HepG2 (cell line): ENCODE results near the gene WNT3. TPM values are rescaled to one million over a fixed set of nuclear protein-coding genes. Genes with fewer than 3 reads are reported as not detected.

Experiments
- ATAC-seq: fragments of 200-7000 bp; cut with Tn5 transposase; 3 replicates; pipeline ENCODE4 v1.9.1; 2020; ENCODE audit warnings: mild to moderate bottlenecking, moderate library complexity
- BruUV-seq: library from RNA; stranded (reverse); fragments of 400-500 nt; replicated peaks from 2 replicates; lab custom pipeline; 2021; lab: Mats Ljungman, UMichigan
- CTCF ChIA-PET: fragments of 300-600 bp; formaldehyde crosslinking; extraction: SDS; loops from one replicate; lab custom pipeline; 2021; ENCODE audit warnings: low total read pairs, inconsistent platforms, low intra/inter-chr PET ratio; lab: Yijun Ruan, JAX
- POLR2A ChIA-PET: fragments of 350-600 bp; sonication (Branson Sonifier 250); formaldehyde crosslinking; loops from one replicate; lab custom pipeline; 2020; ENCODE audit warnings: antibody characterized with exemption, inconsistent platforms; lab: Yijun Ruan, JAX
- DNase-seq: peaks from one replicate; pipeline ENCODE4 v3.0.0-alpha.2; 2015; ENCODE audit warnings: low spot score
- FAIRE-seq: peaks from 3 replicates; lab custom pipeline; 2011; peaks lifted over from hg19 to GRCh38; lab: Jason Lieb, UNC
- H2AFZ ChIP-seq: one replicate; pipeline ENCODE4 v1.6.1; 2011; ENCODE audit warnings: low read length, inconsistent platforms
- H3K27ac ChIP-seq: fragments of 300-600 bp; 3 replicates; pipeline ENCODE4 v1.8.0; 2011; ENCODE audit warnings: mixed run types, mild to moderate bottlenecking, mixed read lengths, low read length, inconsistent platforms; ENCODE audit not compliant: insufficient read depth; ENCODE audit errors: extremely low read length
- H3K27me3 ChIP-seq, 2 experiments: fragments of 200-600 bp in 1 of 2; 2 replicates in 1 of 2; 3 replicates in 1 of 2; pipeline versions ENCODE4 v1.6.0 to v1.8.0; 2011; ENCODE audit warnings: low read length in 2 of 2, mild to moderate bottlenecking in 2 of 2, moderate library complexity in 2 of 2, inconsistent platforms in 1 of 2; ENCODE audit not compliant: insufficient read depth in 2 of 2, control insufficient read depth in 1 of 2
- H3K36me3 ChIP-seq, 2 experiments: fragments of 200-600 bp in 1 of 2; replicated peaks in 1 of 2; 2 replicates in 1 of 2; 3 replicates in 1 of 2; pipeline versions ENCODE4 v1.5.1 to v1.8.0; 2011; ENCODE audit warnings: low read length in 2 of 2, inconsistent platforms in 1 of 2; ENCODE audit not compliant: insufficient read depth in 2 of 2, control insufficient read depth in 1 of 2
- H3K4me1 ChIP-seq: 2 replicates; pipeline ENCODE4 v1.5.1; 2012; ENCODE audit warnings: low read length, inconsistent platforms; ENCODE audit not compliant: insufficient read depth
- H3K4me2 ChIP-seq: 2 replicates; pipeline ENCODE4 v1.6.0; 2011; ENCODE audit warnings: low read depth, low read length, inconsistent platforms
- H3K4me3 ChIP-seq, 3 experiments: fragments of 200-600 bp in 1 of 3; sonication (generic), shearing (Covaris generic) in 1 of 3; replicated peaks in 1 of 3; 2 replicates each; pipeline ENCODE4 v1.5.1; 2011 to 2016; ENCODE audit warnings: low read length in 3 of 3, inconsistent platforms in 2 of 3, low read depth in 2 of 3, mild to moderate bottlenecking in 2 of 3, control low read depth in 1 of 3, mixed read lengths in 1 of 3; ENCODE audit not compliant: insufficient read depth in 1 of 3
- H3K79me2 ChIP-seq: one replicate; pipeline ENCODE4 v1.6.1; 2011; ENCODE audit warnings: low read length, inconsistent platforms; ENCODE audit not compliant: insufficient read depth
- H3K9ac ChIP-seq: 2 replicates; pipeline ENCODE4 v1.6.0; 2011; ENCODE audit warnings: mild to moderate bottlenecking, low read depth, low read length, inconsistent platforms; ENCODE audit not compliant: insufficient read depth
- H3K9me3 ChIP-seq: 2 replicates; pipeline ENCODE4 v1.5.1; 2012; ENCODE audit warnings: mild to moderate bottlenecking, low read length
- H4K20me1 ChIP-seq: 2 replicates; pipeline ENCODE4 v1.6.0; 2011; ENCODE audit warnings: inconsistent platforms, mild to moderate bottlenecking, low read length, moderate library complexity; ENCODE audit not compliant: insufficient read depth
- GFI1 ChIP-seq: sonication (generic); formaldehyde crosslinking; IDR thresholded peaks from 2 replicates; pipeline ENCODE4 v1.5.0; 2020; ENCODE audit warnings: missing genetic modification reagents, mild to moderate bottlenecking, borderline replicate concordance
- MAFF ChIP-seq: IDR thresholded peaks from 2 replicates; pipeline ENCODE4 v1.6.1; 2011; ENCODE audit warnings: low read depth, low read length, improper control_type of control experiment
- SAP130 ChIP-seq: IDR thresholded peaks from 2 replicates; pipeline ENCODE4 v1.6.1; 2016; ENCODE audit warnings: low read depth
- TARDBP ChIP-seq: sonication (generic); formaldehyde crosslinking; IDR thresholded peaks from 2 replicates; pipeline ENCODE4 v1.8.0; 2022; ENCODE audit warnings: mild to moderate bottlenecking, missing genetic modification reagents
- TCF7L2 ChIP-seq: IDR thresholded peaks from 2 replicates; pipeline ENCODE4 v1.6.1; 2011; ENCODE audit warnings: mild to moderate bottlenecking, low read depth, low read length, moderate library complexity
- ZNF367 ChIP-seq: sonication (generic); formaldehyde crosslinking; IDR thresholded peaks from 2 replicates; pipeline ENCODE4 v1.4.0; 2020; ENCODE audit warnings: missing genetic modification reagents, borderline replicate concordance
- ZNF572 ChIP-seq: sonication (generic); formaldehyde crosslinking; IDR thresholded peaks from 2 replicates; pipeline ENCODE4 v1.5.1; 2020; ENCODE audit warnings: mild to moderate bottlenecking, missing genetic modification reagents
- WGBS: methylation state at CpG from one replicate; pipeline ENCODE4 v1.1.6; 2017; ENCODE audit warnings: low lambda C conversion rate; 5-methylcytosine and 5-hydroxymethylcytosine counted together
- in situ Hi-C: cut with HindIII; loops from 2 replicates; pipeline ENCODE4 v1.10.0; 2017; ENCODE audit warnings: low pct_unique_long_range_greater_than_20kb; ENCODE audit not compliant: extremely low pct_ligation_motif_present
- intact Hi-C: fragments of 100-400 bp; cut with micrococcal nuclease; formaldehyde crosslinking; loops from one replicate; pipeline ENCODE4 v1.10.0; 2022; ENCODE audit not compliant: unreplicated experiment
- polyA plus RNA-seq, 8 experiments: library from polyadenylated mRNA; depleted of rRNA in 3 of 8; stranded (reverse) in 7 of 8; unstranded in 1 of 8; fragments of >200 nt; fragmentation: Illumina TruSeq in 4 of 8; extraction: Trizol in 4 of 8; gene quantifications; 2 replicates each; pipeline versions ENCODE4 v1.2.1 to v1.2.3, GENCODE V29; 2011 to 2016; ENCODE audit warnings: low read depth in 4 of 8, missing spikeins in 1 of 8, mixed read lengths in 1 of 8; ENCODE audit not compliant: insufficient read depth in 1 of 8
- total RNA-seq, 5 experiments: library from RNA; depleted of rRNA; stranded (reverse); fragments of >200 nt; fragmentation: Illumina TruSeq; extraction: Trizol; gene quantifications; 2 replicates each; pipeline ENCODE4 v1.2.3, GENCODE V29; 2016; ENCODE audit warnings: low read depth in 1 of 5
- TF ChIP-seq, protein P1 (sequence below): sonication (generic); formaldehyde crosslinking; IDR thresholded peaks from 2 replicates; pipeline ENCODE4 v1.4.0; 2020; ENCODE audit warnings: missing genetic modification reagents, borderline replicate concordance
- TF ChIP-seq, protein P2 (sequence below): sonication (generic); formaldehyde crosslinking; IDR thresholded peaks from 2 replicates; pipeline ENCODE4 v1.4.0; 2020; ENCODE audit warnings: missing genetic modification reagents

The WNT3 gene
- total and polyA plus RNA-seq, 2 of the 13 experiments (the other 11 are each of a cell fraction or from before 2014, with no cell fraction given) = 8.5 to 10.3 TPM

DNA sequence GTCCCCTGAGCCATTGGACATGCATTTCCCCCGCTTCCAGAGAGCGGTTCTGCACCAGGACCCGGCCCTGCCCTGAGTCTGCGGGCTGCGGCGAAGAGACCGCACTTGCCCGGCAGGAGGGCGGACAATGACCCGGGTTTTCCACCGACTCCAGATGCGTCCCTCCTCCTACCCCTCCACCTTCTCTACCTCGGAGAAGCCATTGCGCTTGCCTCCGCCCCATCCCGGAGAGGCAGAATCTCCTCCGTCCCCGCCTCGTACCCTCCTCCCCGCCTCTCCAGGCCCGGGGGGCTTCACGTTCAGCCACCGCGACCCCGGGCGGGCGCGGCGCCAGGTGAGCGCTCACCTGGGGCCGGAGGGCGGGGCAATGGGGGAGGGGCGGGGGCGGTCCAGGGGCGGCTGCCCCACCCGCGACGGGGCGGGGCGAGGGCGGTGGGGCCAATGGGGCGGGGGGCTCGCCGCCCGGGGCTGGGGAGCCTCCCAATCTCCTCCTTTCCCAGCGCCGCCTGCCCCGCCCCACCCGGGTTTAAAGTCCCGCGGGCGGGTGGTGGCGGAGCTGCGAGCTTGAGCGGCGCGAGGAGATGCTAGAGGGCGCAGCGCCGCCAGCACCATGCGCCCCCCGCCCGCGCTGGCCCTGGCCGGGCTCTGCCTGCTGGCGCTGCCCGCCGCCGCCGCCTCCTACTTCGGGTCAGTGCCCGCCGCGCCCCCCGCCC is 32.7 kb upstream of the WNT3 start, which contains the start of gene WNT9B (continued):
- TF ChIP-seq, protein P1, sequence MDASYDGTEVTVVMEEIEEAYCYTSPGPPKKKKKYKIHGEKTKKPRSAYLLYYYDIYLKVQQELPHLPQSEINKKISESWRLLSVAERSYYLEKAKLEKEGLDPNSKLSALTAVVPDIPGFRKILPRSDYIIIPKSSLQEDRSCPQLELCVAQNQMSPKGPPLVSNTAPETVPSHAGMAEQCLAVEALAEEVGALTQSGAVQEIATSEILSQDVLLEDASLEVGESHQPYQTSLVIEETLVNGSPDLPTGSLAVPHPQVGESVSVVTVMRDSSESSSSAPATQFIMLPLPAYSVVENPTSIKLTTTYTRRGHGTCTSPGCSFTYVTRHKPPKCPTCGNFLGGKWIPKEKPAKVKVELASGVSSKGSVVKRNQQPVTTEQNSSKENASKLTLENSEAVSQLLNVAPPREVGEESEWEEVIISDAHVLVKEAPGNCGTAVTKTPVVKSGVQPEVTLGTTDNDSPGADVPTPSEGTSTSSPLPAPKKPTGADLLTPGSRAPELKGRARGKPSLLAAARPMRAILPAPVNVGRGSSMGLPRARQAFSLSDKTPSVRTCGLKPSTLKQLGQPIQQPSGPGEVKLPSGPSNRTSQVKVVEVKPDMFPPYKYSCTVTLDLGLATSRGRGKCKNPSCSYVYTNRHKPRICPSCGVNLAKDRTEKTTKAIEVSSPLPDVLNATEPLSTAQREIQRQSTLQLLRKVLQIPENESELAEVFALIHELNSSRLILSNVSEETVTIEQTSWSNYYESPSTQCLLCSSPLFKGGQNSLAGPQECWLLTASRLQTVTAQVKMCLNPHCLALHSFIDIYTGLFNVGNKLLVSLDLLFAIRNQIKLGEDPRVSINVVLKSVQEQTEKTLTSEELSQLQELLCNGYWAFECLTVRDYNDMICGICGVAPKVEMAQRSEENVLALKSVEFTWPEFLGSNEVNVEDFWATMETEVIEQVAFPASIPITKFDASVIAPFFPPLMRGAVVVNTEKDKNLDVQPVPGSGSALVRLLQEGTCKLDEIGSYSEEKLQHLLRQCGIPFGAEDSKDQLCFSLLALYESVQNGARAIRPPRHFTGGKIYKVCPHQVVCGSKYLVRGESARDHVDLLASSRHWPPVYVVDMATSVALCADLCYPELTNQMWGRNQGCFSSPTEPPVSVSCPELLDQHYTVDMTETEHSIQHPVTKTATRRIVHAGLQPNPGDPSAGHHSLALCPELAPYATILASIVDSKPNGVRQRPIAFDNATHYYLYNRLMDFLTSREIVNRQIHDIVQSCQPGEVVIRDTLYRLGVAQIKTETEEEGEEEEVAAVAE (CRISPR knock-in tag) = no peak
- no peak for TF ChIP-seq ZNF367 (CRISPR knock-in tag)
- TF ChIP-seq, protein P2, sequence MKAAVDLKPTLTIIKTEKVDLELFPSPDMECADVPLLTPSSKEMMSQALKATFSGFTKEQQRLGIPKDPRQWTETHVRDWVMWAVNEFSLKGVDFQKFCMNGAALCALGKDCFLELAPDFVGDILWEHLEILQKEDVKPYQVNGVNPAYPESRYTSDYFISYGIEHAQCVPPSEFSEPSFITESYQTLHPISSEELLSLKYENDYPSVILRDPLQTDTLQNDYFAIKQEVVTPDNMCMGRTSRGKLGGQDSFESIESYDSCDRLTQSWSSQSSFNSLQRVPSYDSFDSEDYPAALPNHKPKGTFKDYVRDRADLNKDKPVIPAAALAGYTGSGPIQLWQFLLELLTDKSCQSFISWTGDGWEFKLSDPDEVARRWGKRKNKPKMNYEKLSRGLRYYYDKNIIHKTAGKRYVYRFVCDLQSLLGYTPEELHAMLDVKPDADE = no peak
- peak; percentile 41; the same call in 1 of the 2 replicates for TF ChIP-seq SAP130

DNA sequence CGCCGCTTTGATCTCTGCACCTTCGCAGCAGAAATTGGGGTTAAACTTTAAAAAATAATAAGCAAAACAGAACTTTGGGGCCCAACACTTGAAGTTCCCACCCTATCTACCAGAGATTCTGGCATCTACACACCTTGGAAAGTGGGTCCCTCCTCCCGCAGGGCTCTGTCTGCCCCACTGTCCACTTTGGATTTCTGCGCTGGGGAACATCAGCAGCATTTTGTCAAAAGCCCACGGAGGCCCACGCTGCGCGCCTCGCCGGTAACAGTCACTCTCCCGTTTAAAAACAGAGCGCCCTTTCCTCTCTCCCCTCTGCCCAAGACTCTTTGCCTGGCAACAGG is 32.2 kb upstream of the WNT3 start:
- H3K27ac ChIP-seq = no peak overlapping the region
- in situ Hi-C loops = loop anchor here (5.0 kb wide), 1 partner anchor 92 kb away; no protein-coding TSS in a partner anchor
- DNase-seq (no peak), FAIRE-seq (no peak), ATAC-seq (no peak)
- H3K27me3 ChIP-seq = peaks cover 2 to 36% of the 10 kb centered on the region in 2 experiments; a peak in 3 of 5 replicates
- no TSS peak for BruUV-seq
- H3K9ac ChIP-seq = no peak overlapping the region
- no peaks in the 10 kb centered on the region for H4K20me1 ChIP-seq
- H3K79me2 ChIP-seq = no peaks in the 10 kb centered on the region
- peak overlapping the region in 1 of 3 experiments; percentile 59; a peak in 2 of 6 replicates for H3K4me3 ChIP-seq
- no peaks in the 10 kb centered on the region for H3K9me3 ChIP-seq
- 30% methylated on average over 13 of the region's 13 CpGs for WGBS
- CTCF ChIA-PET = interaction anchor here (1.0 kb wide), 1 partner anchor 26 kb away, joined by 3 read pairs; no protein-coding TSS in a partner anchor
- peak overlapping the region; percentile 68 for H3K4me2 ChIP-seq
- no peaks in the 10 kb centered on the region for H3K36me3 ChIP-seq
- H2AFZ ChIP-seq = no peak overlapping the region
- H3K4me1 ChIP-seq = peaks cover 45% of the 10 kb centered on the region
- intact Hi-C loops = no loop called here
- TF ChIP-seq MAFF (no peak), TARDBP (CRISPR knock-in tag) (no peak), GFI1 (CRISPR knock-in tag) (no peak), ZNF572 (no peak), TCF7L2 (no peak)
- POLR2A ChIA-PET = no interaction called here
